Effector memory CD8-positive, alpha-beta T cell (primary cell): Measurements from ENCODE around the gene PCDH8.

ENCODE experiments used
- ATAC-seq: fragments of 150-1000 bp; cut with Tn5 transposase; replicated peaks from 2 replicates; pipeline ENCODE4 v1.10.0; 2021; ENCODE audit warnings: mild to moderate bottlenecking, moderate library complexity
- DNase-seq, 3 experiments: peaks; one replicate each; pipeline ENCODE4 v3.0.0; 2021
- H3K27ac Mint-ChIP-seq, 2 donors: one replicate each; pipeline ENCODE4 v1.8.0; 2022; ENCODE audit warnings: mild to moderate bottlenecking in 2 of 2, mixed read lengths in 2 of 2, moderate library complexity in 2 of 2
- H3K27me3 Mint-ChIP-seq, 2 donors: one replicate each; pipeline ENCODE4 v1.8.0; 2022; ENCODE audit warnings: mixed read lengths in 2 of 2
- H3K36me3 Mint-ChIP-seq: one replicate; pipeline ENCODE4 v1.8.0; 2022; ENCODE audit warnings: mild to moderate bottlenecking, moderate library complexity, mixed read lengths; ENCODE audit not compliant: insufficient read depth
- H3K4me1 Mint-ChIP-seq, 2 donors: one replicate each; pipeline ENCODE4 v1.8.0; 2022; ENCODE audit warnings: low read depth in 2 of 2, mixed read lengths in 2 of 2
- H3K4me3 Mint-ChIP-seq, 2 donors: one replicate each; pipeline ENCODE4 v1.8.0; 2022; ENCODE audit warnings: mild to moderate bottlenecking in 2 of 2, mixed read lengths in 2 of 2, moderate library complexity in 2 of 2
- H3K9me3 Mint-ChIP-seq, 2 donors: one replicate each; pipeline ENCODE4 v1.8.0; 2022; ENCODE audit warnings: mixed read lengths in 2 of 2
- total RNA-seq, 9 experiments: gene quantifications; one replicate each; lab custom pipeline; 2026; lab: John Stamatoyannopoulos, UW

The PCDH8 gene
- total RNA-seq = 0 to 0.06 (median 0) reads per million in 9 experiments

GRCh38 chr13:52848455-52849195 lies at the start of gene PCDH8:
Gene PCDH8, minus strand, starts transcription at chr13:52848640. Its CDS starts 204 bp downstream, at chr13:52848436.
- DNase-seq (no peak), ATAC-seq (no peak)
- Mint-ChIP-seq H3K9me3 (peaks cover 0 to 8% of the 10 kb centered on the region in 2 donors), H3K27me3 (peaks cover 51 to 77% of the 10 kb centered on the region in 2 donors), H3K4me3 (peak within 1 kb of the TSS; percentile 10 to 70), H3K36me3 (peaks cover 3% of the 10 kb centered on the region), H3K27ac (no peak within 1 kb of the TSS), H3K4me1 (peaks cover 14 to 26% of the 10 kb centered on the region in 2 donors)

GRCh38 chr13:52896827-52897659 lies 48.6 kb upstream of the PCDH8 start:
- Mint-ChIP-seq H3K4me1 (no peaks in the 10 kb centered on the region), H3K27ac (no peak overlapping the region), H3K9me3 (no peaks in the 10 kb centered on the region), H3K4me3 (no peak overlapping the region), H3K36me3 (no peaks in the 10 kb centered on the region), H3K27me3 (peaks cover 4 to 34% of the 10 kb centered on the region in 2 donors)
- ATAC-seq (no peak), DNase-seq (no peak)

GRCh38 chr13:52894413-52894812 lies 46.0 kb upstream of the PCDH8 start:
- Mint-ChIP-seq H3K9me3 (no peaks in the 10 kb centered on the region), H3K4me1 (no peaks in the 10 kb centered on the region), H3K27me3 (peaks cover 14 to 36% of the 10 kb centered on the region in 2 donors), H3K27ac (no peak overlapping the region), H3K36me3 (no peaks in the 10 kb centered on the region), H3K4me3 (no peak overlapping the region)
- ATAC-seq = no peak
- DNase-seq = no peak

GRCh38 chr13:52892925-52893324 lies 44.5 kb upstream of the PCDH8 start:
- Mint-ChIP-seq H3K27me3 (peaks cover 14 to 31% of the 10 kb centered on the region in 2 donors), H3K4me1 (no peaks in the 10 kb centered on the region), H3K27ac (no peak overlapping the region), H3K9me3 (no peaks in the 10 kb centered on the region), H3K36me3 (no peaks in the 10 kb centered on the region), H3K4me3 (no peak overlapping the region)
- ATAC-seq = no peak
- no peak for DNase-seq

GRCh38 chr13:52891706-52892105 lies 43.3 kb upstream of the PCDH8 start:
- no peak overlapping the region for H3K4me3 Mint-ChIP-seq
- no peaks in the 10 kb centered on the region for H3K36me3 Mint-ChIP-seq
- H3K27ac Mint-ChIP-seq = no peak overlapping the region
- no peaks in the 10 kb centered on the region for H3K9me3 Mint-ChIP-seq
- peaks cover 16 to 31% of the 10 kb centered on the region in 2 donors for H3K27me3 Mint-ChIP-seq
- no peak for ATAC-seq
- no peak for DNase-seq
- H3K4me1 Mint-ChIP-seq = no peaks in the 10 kb centered on the region

GRCh38 chr13:52887165-52887564 lies 38.7 kb upstream of the PCDH8 start:
- Mint-ChIP-seq H3K4me3 (no peak overlapping the region), H3K27me3 (peaks cover 8 to 24% of the 10 kb centered on the region in 2 donors), H3K4me1 (no peaks in the 10 kb centered on the region), H3K36me3 (no peaks in the 10 kb centered on the region), H3K27ac (no peak overlapping the region), H3K9me3 (no peaks in the 10 kb centered on the region)
- ATAC-seq (no peak), DNase-seq (no peak)

GRCh38 chr13:52885141-52885540 lies 36.7 kb upstream of the PCDH8 start:
- Mint-ChIP-seq H3K9me3 (no peaks in the 10 kb centered on the region), H3K4me3 (no peak overlapping the region), H3K4me1 (no peaks in the 10 kb centered on the region), H3K27me3 (peaks cover 18 to 23% of the 10 kb centered on the region in 2 donors), H3K27ac (no peak overlapping the region), H3K36me3 (no peaks in the 10 kb centered on the region)
- no peak for DNase-seq
- ATAC-seq = no peak

GRCh38 chr13:52884429-52885010 lies 36.1 kb upstream of the PCDH8 start:
- ATAC-seq (no peak), DNase-seq (no peak)
- Mint-ChIP-seq H3K4me3 (no peak overlapping the region), H3K27me3 (peaks cover 18 to 29% of the 10 kb centered on the region in 2 donors), H3K4me1 (no peaks in the 10 kb centered on the region), H3K9me3 (no peaks in the 10 kb centered on the region), H3K27ac (no peak overlapping the region), H3K36me3 (no peaks in the 10 kb centered on the region)

GRCh38 chr13:52882785-52883184 lies 34.3 kb upstream of the PCDH8 start:
- Mint-ChIP-seq H3K4me3 (no peak overlapping the region), H3K36me3 (no peaks in the 10 kb centered on the region), H3K27me3 (peaks cover 27 to 36% of the 10 kb centered on the region in 2 donors), H3K9me3 (peaks cover 0 to 3% of the 10 kb centered on the region in 2 donors), H3K27ac (no peak overlapping the region), H3K4me1 (no peaks in the 10 kb centered on the region)
- ATAC-seq (no peak), DNase-seq (no peak)

- Mint-ChIP-seq H3K4me1 (no peaks in the 10 kb centered on the region), H3K27ac (no peak overlapping the region), H3K9me3 (peaks cover 1 to 10% of the 10 kb centered on the region in 2 donors), H3K36me3 (no peaks in the 10 kb centered on the region), H3K27me3 (peaks cover 20 to 45% of the 10 kb centered on the region in 2 donors), H3K4me3 (no peak overlapping the region)
- DNase-seq (no peak), ATAC-seq (no peak)
Measured at GRCh38 chr13:52879950-52880741, 31.7 kb upstream of the PCDH8 start.

- H3K27ac Mint-ChIP-seq = no peak overlapping the region
- no peak overlapping the region for H3K4me3 Mint-ChIP-seq
- no peaks in the 10 kb centered on the region for H3K4me1 Mint-ChIP-seq
- DNase-seq (no peak), ATAC-seq (no peak)
- peaks cover 20 to 45% of the 10 kb centered on the region in 2 donors for H3K27me3 Mint-ChIP-seq
- H3K9me3 Mint-ChIP-seq = peaks cover 7 to 12% of the 10 kb centered on the region in 2 donors
- no peaks in the 10 kb centered on the region for H3K36me3 Mint-ChIP-seq
Measured at GRCh38 chr13:52878831-52879230, 30.4 kb upstream of the PCDH8 start.

GRCh38 chr13:52870143-52870542 lies 21.7 kb upstream of the PCDH8 start:
- Mint-ChIP-seq H3K36me3 (peaks cover 3% of the 10 kb centered on the region), H3K9me3 (peaks cover 2 to 13% of the 10 kb centered on the region in 2 donors), H3K27ac (no peak overlapping the region), H3K4me3 (no peak overlapping the region), H3K4me1 (no peaks in the 10 kb centered on the region), H3K27me3 (peaks cover 20 to 39% of the 10 kb centered on the region in 2 donors)
- no peak for DNase-seq
- no peak for ATAC-seq

GRCh38 chr13:52869621-52870020 lies 21.2 kb upstream of the PCDH8 start:
- peaks cover 0 to 8% of the 10 kb centered on the region in 2 donors for H3K9me3 Mint-ChIP-seq
- DNase-seq (no peak), ATAC-seq (no peak)
- no peaks in the 10 kb centered on the region for H3K4me1 Mint-ChIP-seq
- peaks cover 3% of the 10 kb centered on the region for H3K36me3 Mint-ChIP-seq
- no peak overlapping the region for H3K4me3 Mint-ChIP-seq
- no peak overlapping the region for H3K27ac Mint-ChIP-seq
- H3K27me3 Mint-ChIP-seq = peaks cover 20 to 39% of the 10 kb centered on the region in 2 donors
